PC-9 (cell line): Measurements from ENCODE around the gene CXCL1. TPM values are rescaled to one million over a fixed set of nuclear protein-coding genes. Genes with fewer than 3 reads are reported as not detected.

ENCODE experiments used
- BruUV-seq: library from RNA; stranded (reverse); fragments of 400-500 nt; replicated peaks from 2 replicates; lab custom pipeline; 2021; lab: Mats Ljungman, UMichigan
- CTCF ChIA-PET: fragments of 300-600 bp; sonication (Branson Sonifier 250); formaldehyde crosslinking; loops from one replicate; lab custom pipeline; 2022; ENCODE audit warnings: antibody characterized with exemption; lab: Charles Lee
- POLR2A ChIA-PET: fragments of 300-600 bp; sonication (Branson Sonifier 250); formaldehyde crosslinking; loops from one replicate; lab custom pipeline; 2022; ENCODE audit warnings: antibody characterized with exemption; ENCODE audit not compliant: unreplicated experiment; lab: Charles Lee
- DNase-seq, 2 experiments: peaks; one replicate each; pipeline versions ENCODE4 v3.0.0 to v3.0.0-alpha.2; 2015 to 2022; ENCODE audit warnings: mixed read lengths in 1 of 2
- H2AFZ ChIP-seq: fragments of 200-600 bp; sonication (generic); 2 replicates; pipeline ENCODE4 v1.8.1; 2017; ENCODE audit warnings: antibody characterized with exemption
- H3F3A ChIP-seq: fragments of 200-600 bp; sonication (generic); 2 replicates; pipeline ENCODE4 v1.8.1; 2017; ENCODE audit warnings: antibody characterized with exemption, mild to moderate bottlenecking, low read depth; ENCODE audit not compliant: insufficient read depth
- H3K27ac ChIP-seq: fragments of 200-600 bp; sonication (generic); 2 replicates; pipeline ENCODE4 v1.6.1; 2016; ENCODE audit warnings: mixed run types
- H3K27me3 ChIP-seq: fragments of 200-600 bp; sonication (generic); 2 replicates; pipeline ENCODE4 v1.6.1; 2016; ENCODE audit warnings: low read depth, mixed run types; ENCODE audit not compliant: insufficient read depth
- H3K36me3 ChIP-seq: fragments of 200-600 bp; sonication (generic); 2 replicates; pipeline ENCODE4 v1.6.1; 2016; ENCODE audit warnings: low read depth, mixed run types
- H3K4me1 ChIP-seq: fragments of 200-600 bp; sonication (generic); replicated peaks from 2 replicates; pipeline ENCODE4 v1.6.1; 2016; ENCODE audit warnings: mixed run types; ENCODE audit not compliant: insufficient read depth
- H3K4me2 ChIP-seq: fragments of 200-600 bp; sonication (generic); 2 replicates; pipeline ENCODE4 v1.6.1; 2017; ENCODE audit warnings: mixed run types
- H3K4me3 ChIP-seq: fragments of 200-600 bp; sonication (generic); 2 replicates; pipeline ENCODE4 v1.6.1; 2016; ENCODE audit warnings: mixed run types
- H3K79me2 ChIP-seq: fragments of 200-600 bp; sonication (generic); 2 replicates; pipeline ENCODE4 v1.6.1; 2017; ENCODE audit warnings: low read depth, mixed run types
- H3K9me2 ChIP-seq: fragments of 200-600 bp; sonication (generic); 2 replicates; pipeline ENCODE4 v1.8.1; 2017; ENCODE audit warnings: mild to moderate bottlenecking; ENCODE audit not compliant: insufficient read depth
- H3K9me3 ChIP-seq: fragments of 200-600 bp; sonication (generic); 2 replicates; pipeline ENCODE4 v1.8.1; 2016; ENCODE audit warnings: low read depth; ENCODE audit not compliant: insufficient read depth
- H4K20me1 ChIP-seq: fragments of 200-600 bp; sonication (generic); 2 replicates; pipeline ENCODE4 v1.8.1; 2017; ENCODE audit not compliant: insufficient read depth
- EZH2 ChIP-seq: fragments of 200-600 bp; sonication (generic); IDR thresholded peaks from 2 replicates; pipeline ENCODE4 v1.8.0; 2017; ENCODE audit warnings: antibody characterized with exemption, low read depth
- intact Hi-C: fragments of 100-400 bp; cut with micrococcal nuclease; formaldehyde crosslinking; loops from one replicate; pipeline ENCODE4 v1.10.0; 2022; ENCODE audit not compliant: unreplicated experiment
- total RNA-seq: library from RNA; stranded (reverse); gene quantifications from 2 replicates; pipeline ENCODE4 v1.2.3, GENCODE V29; 2021
- TF ChIP-seq, protein P1 (sequence below): fragments of 200-600 bp; sonication (generic); conservative IDR thresholded peaks from 2 replicates; pipeline ENCODE4 v1.6.1; 2017; ENCODE audit warnings: mixed run types, antibody characterized with exemption, mild to moderate bottlenecking, moderate library complexity

Gene CXCL1
- total RNA-seq, 1 experiment from 2014 or later = 0.33 TPM

DNA sequence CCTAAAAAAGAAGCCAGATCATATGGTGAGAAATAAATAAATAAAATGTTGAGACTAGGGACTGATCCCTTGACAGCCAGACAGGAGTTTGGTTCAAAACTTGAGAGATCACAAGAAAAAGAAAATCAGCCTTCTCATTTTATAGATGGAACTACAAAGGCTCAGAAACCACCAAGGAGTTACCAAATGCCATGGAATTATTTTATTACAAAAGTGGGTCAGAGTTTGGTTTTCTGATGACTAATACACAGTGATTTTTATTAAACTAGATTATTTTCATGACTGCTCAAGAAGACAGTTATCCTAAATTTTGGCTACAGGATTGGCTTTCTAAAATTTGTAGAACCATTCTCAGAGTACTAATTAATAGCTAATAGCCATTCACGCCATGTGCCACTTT, 6.2 kb downstream of the CXCL1 start:
- H4K20me1 ChIP-seq = no peaks in the 10 kb centered on the region
- H3K27me3 ChIP-seq = no peaks in the 10 kb centered on the region
- no peak overlapping the region for H2AFZ ChIP-seq
- TF ChIP-seq EZH2 = no peak
- TF ChIP-seq, protein P1, sequence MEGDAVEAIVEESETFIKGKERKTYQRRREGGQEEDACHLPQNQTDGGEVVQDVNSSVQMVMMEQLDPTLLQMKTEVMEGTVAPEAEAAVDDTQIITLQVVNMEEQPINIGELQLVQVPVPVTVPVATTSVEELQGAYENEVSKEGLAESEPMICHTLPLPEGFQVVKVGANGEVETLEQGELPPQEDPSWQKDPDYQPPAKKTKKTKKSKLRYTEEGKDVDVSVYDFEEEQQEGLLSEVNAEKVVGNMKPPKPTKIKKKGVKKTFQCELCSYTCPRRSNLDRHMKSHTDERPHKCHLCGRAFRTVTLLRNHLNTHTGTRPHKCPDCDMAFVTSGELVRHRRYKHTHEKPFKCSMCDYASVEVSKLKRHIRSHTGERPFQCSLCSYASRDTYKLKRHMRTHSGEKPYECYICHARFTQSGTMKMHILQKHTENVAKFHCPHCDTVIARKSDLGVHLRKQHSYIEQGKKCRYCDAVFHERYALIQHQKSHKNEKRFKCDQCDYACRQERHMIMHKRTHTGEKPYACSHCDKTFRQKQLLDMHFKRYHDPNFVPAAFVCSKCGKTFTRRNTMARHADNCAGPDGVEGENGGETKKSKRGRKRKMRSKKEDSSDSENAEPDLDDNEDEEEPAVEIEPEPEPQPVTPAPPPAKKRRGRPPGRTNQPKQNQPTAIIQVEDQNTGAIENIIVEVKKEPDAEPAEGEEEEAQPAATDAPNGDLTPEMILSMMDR = no peak
- no TSS peak for BruUV-seq
- no peaks in the 10 kb centered on the region for H3K4me1 ChIP-seq
- H3K9me2 ChIP-seq = no peaks in the 10 kb centered on the region
- no peaks in the 10 kb centered on the region for H3F3A ChIP-seq
- no peak for DNase-seq
- H3K4me2 ChIP-seq = no peak overlapping the region
- no peak overlapping the region for H3K4me3 ChIP-seq
- H3K79me2 ChIP-seq = no peaks in the 10 kb centered on the region
- no peaks in the 10 kb centered on the region for H3K36me3 ChIP-seq
- ChIA-PET CTCF (no interaction called here), POLR2A (no interaction called here)
- intact Hi-C loops = no loop called here
- H3K9me3 ChIP-seq = no peaks in the 10 kb centered on the region; the same call in 1 of the 2 replicates
- no peak overlapping the region for H3K27ac ChIP-seq

DNA sequence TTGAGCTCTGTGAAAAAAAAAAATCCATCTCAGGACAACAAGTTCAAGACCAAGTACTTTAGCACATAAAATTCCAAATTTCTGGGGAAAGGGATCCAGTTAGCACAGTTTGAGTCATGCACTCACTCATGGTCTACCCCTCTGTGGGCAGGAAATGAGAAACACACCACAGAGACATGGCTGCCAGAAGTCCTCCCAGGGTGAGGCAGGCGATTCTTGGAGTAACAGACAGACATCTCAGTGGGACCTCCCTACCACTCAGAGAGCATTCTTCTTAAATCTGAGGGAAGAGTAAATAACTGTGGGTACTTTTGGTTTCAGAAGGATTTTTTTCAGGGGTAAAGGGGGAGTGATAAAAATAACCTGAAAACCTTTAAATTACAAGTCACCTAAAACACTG, 14.1 kb downstream of the CXCL1 start:
- Histone ChIP-seq H3K27me3 (no peaks in the 10 kb centered on the region), H3K4me2 (no peak overlapping the region), H3K79me2 (no peaks in the 10 kb centered on the region), H2AFZ (no peak overlapping the region), H3K9me2 (no peaks in the 10 kb centered on the region), H3K36me3 (no peaks in the 10 kb centered on the region), H3K9me3 (no peaks in the 10 kb centered on the region), H3K4me3 (no peak overlapping the region), H4K20me1 (no peaks in the 10 kb centered on the region), H3K27ac (no peak overlapping the region), H3F3A (no peaks in the 10 kb centered on the region), H3K4me1 (no peaks in the 10 kb centered on the region)
- intact Hi-C loops = no loop called here
- ChIA-PET POLR2A (no interaction called here), CTCF (no interaction called here)
- DNase-seq = no peak
- BruUV-seq = no TSS peak
- TF ChIP-seq, protein P1 = no peak
- TF ChIP-seq EZH2 = no peak

DNA sequence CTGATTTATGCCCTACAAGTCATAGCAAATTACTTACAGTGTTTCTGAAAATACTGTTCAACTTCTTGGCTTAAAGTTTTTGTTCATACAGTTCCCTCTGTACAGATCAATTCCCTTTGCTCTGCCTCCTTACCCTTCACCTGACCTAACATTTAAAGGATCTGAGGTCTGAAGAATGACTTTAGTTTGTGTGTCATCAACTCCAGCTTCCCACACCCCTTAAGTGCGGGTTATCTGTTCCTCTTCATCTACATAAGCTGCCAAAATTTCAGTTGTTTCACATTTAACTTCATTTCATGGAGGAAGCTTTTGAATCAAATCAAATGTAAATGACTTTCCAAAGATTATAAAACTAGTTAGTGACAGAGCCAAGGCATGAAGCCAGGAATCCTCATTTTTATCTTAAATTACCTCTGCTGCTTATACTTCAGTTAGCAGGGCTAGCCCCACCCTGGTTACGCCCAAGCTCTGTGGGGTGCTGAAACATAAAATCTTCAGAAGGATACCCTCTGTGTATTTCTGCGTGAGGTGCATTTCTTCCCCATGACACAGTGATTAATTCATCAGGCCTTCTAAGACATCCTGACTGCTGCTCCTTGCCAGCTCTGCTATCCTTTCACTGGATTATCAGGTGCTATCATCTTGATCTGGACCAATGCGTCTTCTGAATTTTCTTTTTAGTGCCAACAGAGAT, 16.5 kb downstream of the CXCL1 start:
- BruUV-seq = no TSS peak
- DNase-seq = no peak
- Histone ChIP-seq H3K9me3 (no peaks in the 10 kb centered on the region), H2AFZ (no peak overlapping the region), H4K20me1 (no peaks in the 10 kb centered on the region), H3K36me3 (no peaks in the 10 kb centered on the region), H3F3A (no peaks in the 10 kb centered on the region), H3K4me3 (no peak overlapping the region), H3K4me2 (no peak overlapping the region), H3K79me2 (no peaks in the 10 kb centered on the region), H3K4me1 (no peaks in the 10 kb centered on the region), H3K9me2 (no peaks in the 10 kb centered on the region), H3K27me3 (no peaks in the 10 kb centered on the region), H3K27ac (no peak overlapping the region)
- intact Hi-C loops = no loop called here
- TF ChIP-seq EZH2 = no peak
- TF ChIP-seq, protein P1 = no peak
- ChIA-PET CTCF (no interaction called here), POLR2A (no interaction called here)
